Liver (tissue), 9 donors: Measurements from ENCODE around the gene PTPRN2. TPM values are rescaled to one million over a fixed set of nuclear protein-coding genes. Genes with fewer than 3 reads are reported as not detected.

Experiments
- DNase-seq: peaks from one replicate; pipeline ENCODE4 v3.0.0-alpha.2; 2017; ENCODE audit warnings: low spot score
- H3K27ac ChIP-seq, 2 donors: one replicate each; pipeline ENCODE4 v1.7.0; 2013; ENCODE audit warnings: inconsistent platforms in 2 of 2, low read length in 2 of 2, control low read depth in 1 of 2, low read depth in 1 of 2, mild to moderate bottlenecking in 1 of 2
- H3K27me3 ChIP-seq, 4 donors: one replicate each; pipeline versions ENCODE4 v1.6.1 to v1.7.0; 2013; ENCODE audit warnings: low read length in 3 of 4, inconsistent platforms in 1 of 4, mild to moderate bottlenecking in 1 of 4, moderate library complexity in 1 of 4; ENCODE audit not compliant: control insufficient read depth in 4 of 4, insufficient read depth in 4 of 4
- H3K36me3 ChIP-seq, 4 donors: one replicate each; pipeline versions ENCODE4 v1.6.1 to v1.7.0; 2013; ENCODE audit warnings: low read length in 3 of 4, mild to moderate bottlenecking in 3 of 4, low read depth in 1 of 4, moderate library complexity in 1 of 4; ENCODE audit not compliant: control insufficient read depth in 4 of 4, insufficient read depth in 3 of 4
- H3K4me1 ChIP-seq, 4 donors: one replicate each; pipeline versions ENCODE4 v1.6.1 to v1.7.0; 2013; ENCODE audit warnings: low read length in 3 of 4, mild to moderate bottlenecking in 3 of 4, moderate library complexity in 1 of 4; ENCODE audit not compliant: control insufficient read depth in 4 of 4, insufficient read depth in 4 of 4
- H3K4me3 ChIP-seq, 3 donors: one replicate each; pipeline versions ENCODE4 v1.6.1 to v1.7.0; 2013; ENCODE audit warnings: low read length in 3 of 3, control low read depth in 1 of 3, low read depth in 1 of 3, mild to moderate bottlenecking in 1 of 3
- H3K9ac ChIP-seq, 2 donors: one replicate each; pipeline ENCODE4 v1.7.0; 2013; ENCODE audit warnings: low read length in 2 of 2, mild to moderate bottlenecking in 2 of 2, moderate library complexity in 2 of 2, control low read depth in 1 of 2, low read depth in 1 of 2
- H3K9me3 ChIP-seq, 4 donors: one replicate each; pipeline versions ENCODE4 v1.6.1 to v1.7.0; 2013; ENCODE audit warnings: low read length in 3 of 4; ENCODE audit not compliant: control insufficient read depth in 4 of 4
- EGR1 ChIP-seq, 2 donors: IDR thresholded peaks; 2 replicates each; pipeline ENCODE4 v1.6.1; 2016 to 2018; ENCODE audit warnings: antibody characterized with exemption in 2 of 2, low read depth in 2 of 2
- FOXA1 ChIP-seq: IDR thresholded peaks from 2 replicates; pipeline ENCODE4 v1.6.1; 2016; ENCODE audit warnings: antibody characterized with exemption
- FOXA2 ChIP-seq: IDR thresholded peaks from 2 replicates; pipeline ENCODE4 v1.6.1; 2016; ENCODE audit warnings: antibody characterized with exemption
- GABPA ChIP-seq, 2 donors: IDR thresholded peaks in 1 of 2; conservative IDR thresholded peaks in 1 of 2; 2 replicates each; pipeline ENCODE4 v1.6.1; 2016; ENCODE audit warnings: antibody characterized with exemption in 2 of 2, mild to moderate bottlenecking in 1 of 2, moderate library complexity in 1 of 2
- HNF4A ChIP-seq, 2 donors: conservative IDR thresholded peaks; 2 replicates each; pipeline ENCODE4 v1.6.1; 2016; ENCODE audit warnings: antibody characterized with exemption in 2 of 2, mild to moderate bottlenecking in 2 of 2
- HNF4G ChIP-seq: IDR thresholded peaks from 2 replicates; pipeline ENCODE4 v1.6.1; 2016; ENCODE audit warnings: antibody characterized with exemption
- JUND ChIP-seq, 2 donors: IDR thresholded peaks; 2 replicates each; pipeline ENCODE4 v1.6.1; 2016; ENCODE audit warnings: antibody characterized with exemption in 2 of 2
- NR2F2 ChIP-seq: IDR thresholded peaks from 2 replicates; pipeline ENCODE4 v1.6.1; 2016; ENCODE audit warnings: antibody characterized with exemption
- RAD21 ChIP-seq, 2 donors: IDR thresholded peaks; 2 replicates each; pipeline ENCODE4 v1.6.1; 2016; ENCODE audit warnings: antibody characterized with exemption in 2 of 2, mild to moderate bottlenecking in 2 of 2
- RXRA ChIP-seq, 2 donors: IDR thresholded peaks; 2 replicates each; pipeline ENCODE4 v1.6.1; 2017 to 2018; ENCODE audit warnings: antibody characterized with exemption in 2 of 2, mild to moderate bottlenecking in 1 of 2
- SP1 ChIP-seq: IDR thresholded peaks from 2 replicates; pipeline ENCODE4 v1.6.1; 2018; ENCODE audit warnings: antibody characterized with exemption, mild to moderate bottlenecking
- TAF1 ChIP-seq: conservative IDR thresholded peaks from 2 replicates; pipeline ENCODE4 v1.6.1; 2016; ENCODE audit warnings: antibody characterized with exemption, mild to moderate bottlenecking
- YY1 ChIP-seq: IDR thresholded peaks from 2 replicates; pipeline ENCODE4 v1.6.1; 2016; ENCODE audit warnings: antibody characterized with exemption, mild to moderate bottlenecking
- WGBS: extraction: QIAGEN DNeasy Blood & Tissue Kit; methylation state at CpG from one replicate; pipeline ENCODE4 v1.1.7; 2013; 5-methylcytosine and 5-hydroxymethylcytosine counted together
- polyA plus RNA-seq, 2 donors: library from polyadenylated mRNA; stranded (reverse) in 1 of 2; unstranded in 1 of 2; fragments of 200-250 nt in 1 of 2; fragments of >200 nt in 1 of 2; fragmentation: Nextera tagmentation in 1 of 2; extraction: Ambion mirVana in 1 of 2; gene quantifications; one replicate each; pipeline versions ENCODE4 v1.2.1 to v1.2.3, GENCODE V29; 2013 to 2015
- total RNA-seq, 2 donors: library from RNA; depleted of rRNA; stranded (reverse); fragments of >200 nt; gene quantifications; one replicate each; pipeline ENCODE4 v1.2.3, GENCODE V29; 2014
- TF ChIP-seq, protein P1 (sequence below): fragments of 150-350 bp; IDR thresholded peaks from 2 replicates; pipeline ENCODE4 v1.5.1; 2017; ENCODE audit warnings: improper control_type of control experiment, low read depth, low read length; ENCODE audit not compliant: missing input control
- TF ChIP-seq, protein P2 (sequence below): IDR thresholded peaks from 2 replicates; pipeline ENCODE4 v1.6.1; 2016; ENCODE audit warnings: antibody characterized with exemption
- TF ChIP-seq, protein P3 (sequence below): IDR thresholded peaks from 2 replicates; pipeline ENCODE4 v1.6.1; 2016; ENCODE audit warnings: antibody characterized with exemption
- TF ChIP-seq, protein P4 (sequence below): IDR thresholded peaks from 2 replicates; pipeline ENCODE4 v1.6.1; 2016; ENCODE audit warnings: antibody characterized with exemption, mild to moderate bottlenecking
- TF ChIP-seq, protein P5 (sequence below): IDR thresholded peaks from 2 replicates; pipeline ENCODE4 v1.6.1; 2016; ENCODE audit warnings: antibody characterized with exemption
- donor health status: healthy.
- donor health status: healthy.
- donor health status: healthy.
- donor health status: healthy.
- donor health status: healthy.

Gene PTPRN2
- total and polyA plus RNA-seq, 4 donors, result 0.75 to 1.9 (median 1.1) TPM

DNA sequence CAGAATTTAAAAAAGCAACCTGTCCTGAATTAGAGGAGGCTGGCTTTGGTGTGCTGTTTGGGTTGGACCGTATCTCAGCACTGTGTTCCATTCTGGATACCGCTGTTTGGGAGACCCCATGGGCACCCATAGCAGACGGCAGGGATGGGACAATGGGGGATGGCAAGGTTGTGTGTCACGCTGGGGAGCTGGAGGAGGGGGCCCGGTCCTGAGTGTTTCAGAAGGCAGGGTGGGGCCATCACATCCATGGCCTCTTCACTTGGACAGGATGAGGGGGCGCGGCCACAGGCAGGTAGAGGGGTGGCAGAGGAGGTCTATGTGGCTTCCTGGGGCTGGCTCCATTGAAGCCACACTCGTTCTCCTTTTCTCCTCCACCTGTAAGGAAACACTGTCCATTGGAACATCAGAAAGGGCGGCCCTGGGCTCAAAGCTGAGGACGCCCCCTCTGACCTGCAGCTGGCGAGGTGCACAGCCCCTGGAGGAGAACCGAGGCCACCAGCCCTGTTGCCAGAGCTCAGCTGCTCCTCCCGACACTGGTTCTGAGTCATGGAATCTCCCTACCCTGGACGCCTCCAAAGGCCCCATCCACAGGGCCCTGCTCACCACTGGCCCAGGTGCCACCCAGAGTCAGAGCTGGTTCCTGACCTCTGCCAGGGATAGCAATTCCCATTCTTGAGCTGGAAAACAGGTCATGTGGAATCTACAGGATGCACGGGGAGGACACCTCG is 663.6 kb downstream of the PTPRN2 start:
- no peak for DNase-seq
- WGBS, result 83% methylated on average over 16 of the region's 16 CpGs
- no peaks in the 10 kb centered on the region for H3K4me1 ChIP-seq
- TF ChIP-seq SP1 (no peak), RXRA (IDR thresholded peaks at IDR 0.05) (no peak), HNF4A (conservative IDR thresholded peaks at IDR 0.05) (no peak), GABPA (IDR thresholded peaks at IDR 0.05 in 1 of 2, conservative IDR thresholded peaks at IDR 0.05 in 1 of 2) (no peak), FOXA2 (no peak), YY1 (no peak), FOXA1 (no peak), EGR1 (IDR thresholded peaks at IDR 0.05; ENCODE audit: low read depth in 2 of 2) (no peak), JUND (IDR thresholded peaks at IDR 0.05) (no peak), RAD21 (IDR thresholded peaks at IDR 0.05) (no peak), HNF4G (no peak)
- TF ChIP-seq, protein P1, sequence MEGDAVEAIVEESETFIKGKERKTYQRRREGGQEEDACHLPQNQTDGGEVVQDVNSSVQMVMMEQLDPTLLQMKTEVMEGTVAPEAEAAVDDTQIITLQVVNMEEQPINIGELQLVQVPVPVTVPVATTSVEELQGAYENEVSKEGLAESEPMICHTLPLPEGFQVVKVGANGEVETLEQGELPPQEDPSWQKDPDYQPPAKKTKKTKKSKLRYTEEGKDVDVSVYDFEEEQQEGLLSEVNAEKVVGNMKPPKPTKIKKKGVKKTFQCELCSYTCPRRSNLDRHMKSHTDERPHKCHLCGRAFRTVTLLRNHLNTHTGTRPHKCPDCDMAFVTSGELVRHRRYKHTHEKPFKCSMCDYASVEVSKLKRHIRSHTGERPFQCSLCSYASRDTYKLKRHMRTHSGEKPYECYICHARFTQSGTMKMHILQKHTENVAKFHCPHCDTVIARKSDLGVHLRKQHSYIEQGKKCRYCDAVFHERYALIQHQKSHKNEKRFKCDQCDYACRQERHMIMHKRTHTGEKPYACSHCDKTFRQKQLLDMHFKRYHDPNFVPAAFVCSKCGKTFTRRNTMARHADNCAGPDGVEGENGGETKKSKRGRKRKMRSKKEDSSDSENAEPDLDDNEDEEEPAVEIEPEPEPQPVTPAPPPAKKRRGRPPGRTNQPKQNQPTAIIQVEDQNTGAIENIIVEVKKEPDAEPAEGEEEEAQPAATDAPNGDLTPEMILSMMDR, result no peak
- TF ChIP-seq, protein P2, sequence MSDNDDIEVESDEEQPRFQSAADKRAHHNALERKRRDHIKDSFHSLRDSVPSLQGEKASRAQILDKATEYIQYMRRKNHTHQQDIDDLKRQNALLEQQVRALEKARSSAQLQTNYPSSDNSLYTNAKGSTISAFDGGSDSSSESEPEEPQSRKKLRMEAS, result no peak
- TF ChIP-seq, protein P3, sequence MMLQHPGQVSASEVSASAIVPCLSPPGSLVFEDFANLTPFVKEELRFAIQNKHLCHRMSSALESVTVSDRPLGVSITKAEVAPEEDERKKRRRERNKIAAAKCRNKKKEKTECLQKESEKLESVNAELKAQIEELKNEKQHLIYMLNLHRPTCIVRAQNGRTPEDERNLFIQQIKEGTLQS, result no peak
- peaks cover 0 to 4% (median 0%) of the 10 kb centered on the region in 4 donors for H3K27me3 ChIP-seq
- no peak overlapping the region for H3K4me3 ChIP-seq
- H3K36me3 ChIP-seq, result no peaks in the 10 kb centered on the region
- H3K9me3 ChIP-seq, result peaks cover 0 to 3% (median 2%) of the 10 kb centered on the region in 4 donors
- H3K9ac ChIP-seq, result no peak overlapping the region
- H3K27ac ChIP-seq, result no peak overlapping the region

DNA sequence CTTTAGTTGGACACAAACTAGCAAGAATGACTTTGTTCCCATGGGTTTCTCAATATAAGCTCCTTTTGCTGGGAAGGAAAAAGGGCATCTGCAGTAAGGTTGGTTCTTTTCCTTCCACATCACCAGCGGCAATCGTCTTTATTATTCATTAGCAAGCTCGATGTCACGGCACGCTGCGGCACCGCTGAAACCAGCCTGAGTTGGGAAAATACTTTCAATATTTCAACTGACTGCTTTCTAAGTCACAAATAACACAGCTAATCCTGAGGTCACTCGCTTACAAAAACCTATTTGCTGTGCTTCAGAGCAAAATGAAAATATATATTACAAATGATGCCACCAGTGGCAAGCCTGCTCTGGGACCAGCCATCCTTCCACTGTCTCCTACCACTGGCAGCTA is 665.0 kb downstream of the PTPRN2 start:
- WGBS, result 91% methylated on average over 8 of the region's 8 CpGs
- no peak overlapping the region for H3K27ac ChIP-seq
- peaks cover 0 to 3% (median 2%) of the 10 kb centered on the region in 4 donors for H3K9me3 ChIP-seq
- no peaks in the 10 kb centered on the region for H3K4me1 ChIP-seq
- peaks cover 0 to 4% (median 0%) of the 10 kb centered on the region in 4 donors for H3K27me3 ChIP-seq
- H3K36me3 ChIP-seq, result no peaks in the 10 kb centered on the region
- no peak overlapping the region for H3K4me3 ChIP-seq
- no peak overlapping the region for H3K9ac ChIP-seq
- no peak for DNase-seq
- TF ChIP-seq NR2F2 (no peak), TAF1 (no peak), FOXA2 (no peak), GABPA (IDR thresholded peaks at IDR 0.05 in 1 of 2, conservative IDR thresholded peaks at IDR 0.05 in 1 of 2) (no peak), SP1 (no peak), RAD21 (IDR thresholded peaks at IDR 0.05) (no peak), JUND (IDR thresholded peaks at IDR 0.05) (no peak), RXRA (IDR thresholded peaks at IDR 0.05) (no peak), HNF4G (no peak), FOXA1 (no peak), HNF4A (conservative IDR thresholded peaks at IDR 0.05) (no peak), EGR1 (IDR thresholded peaks at IDR 0.05; ENCODE audit: low read depth in 2 of 2) (no peak), YY1 (no peak)
- TF ChIP-seq, protein P4, sequence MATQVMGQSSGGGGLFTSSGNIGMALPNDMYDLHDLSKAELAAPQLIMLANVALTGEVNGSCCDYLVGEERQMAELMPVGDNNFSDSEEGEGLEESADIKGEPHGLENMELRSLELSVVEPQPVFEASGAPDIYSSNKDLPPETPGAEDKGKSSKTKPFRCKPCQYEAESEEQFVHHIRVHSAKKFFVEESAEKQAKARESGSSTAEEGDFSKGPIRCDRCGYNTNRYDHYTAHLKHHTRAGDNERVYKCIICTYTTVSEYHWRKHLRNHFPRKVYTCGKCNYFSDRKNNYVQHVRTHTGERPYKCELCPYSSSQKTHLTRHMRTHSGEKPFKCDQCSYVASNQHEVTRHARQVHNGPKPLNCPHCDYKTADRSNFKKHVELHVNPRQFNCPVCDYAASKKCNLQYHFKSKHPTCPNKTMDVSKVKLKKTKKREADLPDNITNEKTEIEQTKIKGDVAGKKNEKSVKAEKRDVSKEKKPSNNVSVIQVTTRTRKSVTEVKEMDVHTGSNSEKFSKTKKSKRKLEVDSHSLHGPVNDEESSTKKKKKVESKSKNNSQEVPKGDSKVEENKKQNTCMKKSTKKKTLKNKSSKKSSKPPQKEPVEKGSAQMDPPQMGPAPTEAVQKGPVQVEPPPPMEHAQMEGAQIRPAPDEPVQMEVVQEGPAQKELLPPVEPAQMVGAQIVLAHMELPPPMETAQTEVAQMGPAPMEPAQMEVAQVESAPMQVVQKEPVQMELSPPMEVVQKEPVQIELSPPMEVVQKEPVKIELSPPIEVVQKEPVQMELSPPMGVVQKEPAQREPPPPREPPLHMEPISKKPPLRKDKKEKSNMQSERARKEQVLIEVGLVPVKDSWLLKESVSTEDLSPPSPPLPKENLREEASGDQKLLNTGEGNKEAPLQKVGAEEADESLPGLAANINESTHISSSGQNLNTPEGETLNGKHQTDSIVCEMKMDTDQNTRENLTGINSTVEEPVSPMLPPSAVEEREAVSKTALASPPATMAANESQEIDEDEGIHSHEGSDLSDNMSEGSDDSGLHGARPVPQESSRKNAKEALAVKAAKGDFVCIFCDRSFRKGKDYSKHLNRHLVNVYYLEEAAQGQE, result no peak
- TF ChIP-seq, protein P2, result no peak
- TF ChIP-seq, protein P3, result no peak
- TF ChIP-seq, protein P1, result no peak
- TF ChIP-seq, protein P5, sequence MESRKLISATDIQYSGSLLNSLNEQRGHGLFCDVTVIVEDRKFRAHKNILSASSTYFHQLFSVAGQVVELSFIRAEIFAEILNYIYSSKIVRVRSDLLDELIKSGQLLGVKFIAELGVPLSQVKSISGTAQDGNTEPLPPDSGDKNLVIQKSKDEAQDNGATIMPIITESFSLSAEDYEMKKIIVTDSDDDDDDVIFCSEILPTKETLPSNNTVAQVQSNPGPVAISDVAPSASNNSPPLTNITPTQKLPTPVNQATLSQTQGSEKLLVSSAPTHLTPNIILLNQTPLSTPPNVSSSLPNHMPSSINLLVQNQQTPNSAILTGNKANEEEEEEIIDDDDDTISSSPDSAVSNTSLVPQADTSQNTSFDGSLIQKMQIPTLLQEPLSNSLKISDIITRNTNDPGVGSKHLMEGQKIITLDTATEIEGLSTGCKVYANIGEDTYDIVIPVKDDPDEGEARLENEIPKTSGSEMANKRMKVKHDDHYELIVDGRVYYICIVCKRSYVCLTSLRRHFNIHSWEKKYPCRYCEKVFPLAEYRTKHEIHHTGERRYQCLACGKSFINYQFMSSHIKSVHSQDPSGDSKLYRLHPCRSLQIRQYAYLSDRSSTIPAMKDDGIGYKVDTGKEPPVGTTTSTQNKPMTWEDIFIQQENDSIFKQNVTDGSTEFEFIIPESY, result no peak
